Measurements from ENCODE around the gene SLC34A2. TPM values are rescaled to one million over a fixed set of nuclear protein-coding genes. Genes with fewer than 3 reads are reported as not detected.

The SLC34A2 gene
- total and polyA plus RNA-seq, 2 of the 8 experiments (the other 6 are each of a cell fraction or from before 2014, with no cell fraction given), result 2.2 to 2.9 TPM

- H3K79me1 ChIP-seq (ENCODE audit: low read depth, low read length), result no peaks in the 10 kb centered on the region
- TF ChIP-seq POLR2A (IDR thresholded peaks at IDR 0.05; ENCODE audit: control extremely low read depth in 1 of 2, low read depth in 2 of 2, low read length in 2 of 2), result no peak
- TF ChIP-seq POU5F1 (IDR thresholded peaks at IDR 0.05; ENCODE audit: low read depth, low read length), result no peak
- TF ChIP-seq ZNF274 (IDR thresholded peaks at IDR 0.05; ENCODE audit: borderline replicate concordance, extremely low read depth, low read length), result no peak
- TF ChIP-seq CTCF (IDR thresholded peaks at IDR 0.05; ENCODE audit: control extremely low read depth in 1 of 3, insufficient read depth in 1 of 3, low read depth in 1 of 3, low read length in 3 of 3), result no peak
Observed at GRCh38 chr4:25632135-25632534, 23.5 kb upstream of the SLC34A2 start.

More at GRCh38 chr4:25632135-25632534, 23.5 kb upstream of the SLC34A2 start:
- no peak for DNase-seq (ENCODE audit: low read depth in 1 of 2, low spot score in 2 of 2)
- no peak overlapping the region for H2BK20ac ChIP-seq (ENCODE audit: low read length)
- no peak overlapping the region for H2BK5ac ChIP-seq (ENCODE audit: low read depth, low read length)
- no peak overlapping the region for H3K4me3 ChIP-seq (ENCODE audit: extremely low read depth in 1 of 4, insufficient read depth in 2 of 4, low read depth in 3 of 4, low read length in 4 of 4)
- no peaks in the 10 kb centered on the region for H4K20me1 ChIP-seq (replicated peaks in 1 of 2; ENCODE audit: control insufficient read depth in 1 of 2, insufficient read depth in 2 of 2, low read length in 2 of 2)
- no peak overlapping the region for H3K27ac ChIP-seq (ENCODE audit: low read depth, low read length)
- H3K23ac ChIP-seq (ENCODE audit: insufficient read length), result no peak overlapping the region
- H3K36me3 ChIP-seq (ENCODE audit: control insufficient read depth in 2 of 4, insufficient read depth in 4 of 4, low read length in 3 of 4), result no peaks in the 10 kb centered on the region
- H4K5ac ChIP-seq (ENCODE audit: insufficient read length, low read depth, low read length), result no peak overlapping the region
- no peak overlapping the region for H2BK12ac ChIP-seq (ENCODE audit: low read depth, low read length)
- H3K27me3 ChIP-seq (replicated peaks in 1 of 4; ENCODE audit: control insufficient read depth in 3 of 4, extremely low read depth in 1 of 4, insufficient read depth in 3 of 4, low read length in 3 of 4), result no peaks in the 10 kb centered on the region
- H2AFZ ChIP-seq (ENCODE audit: low read length), result no peak overlapping the region
- H2BK15ac ChIP-seq (ENCODE audit: low read length), result no peak overlapping the region
- no peak overlapping the region for H3K56ac ChIP-seq (replicated peaks; ENCODE audit: insufficient read length, low read depth, low read length)
- no peak overlapping the region for H3K4ac ChIP-seq (replicated peaks; ENCODE audit: insufficient read length, low read depth, low read length)
- H2BK120ac ChIP-seq (replicated peaks; ENCODE audit: low read depth, low read length), result no peak overlapping the region
- H4K91ac ChIP-seq (replicated peaks; ENCODE audit: insufficient read length, low read length), result no peak overlapping the region
- no peak for FAIRE-seq
- H3K9ac ChIP-seq (replicated peaks in 1 of 4; ENCODE audit: extremely low read depth in 1 of 4, low read depth in 3 of 4, low read length in 3 of 4), result no peak overlapping the region
- CTCF ChIA-PET (ENCODE audit: partially characterized antibody), result interaction anchor here (0.6 to 1.6 kb wide), 3 partner anchors 11 to 219 kb away, joined by 3 to 5 read pairs (median 5); no protein-coding TSS in a partner anchor
- H3K4me1 ChIP-seq (replicated peaks in 1 of 4; ENCODE audit: control insufficient read depth in 3 of 4, insufficient read depth in 4 of 4, low read length in 3 of 4), result no peaks in the 10 kb centered on the region
- no peak overlapping the region for H4K8ac ChIP-seq (ENCODE audit: extremely low read depth, insufficient read depth, low read length)
- H3K4me2 ChIP-seq (ENCODE audit: insufficient read depth in 1 of 2, low read depth in 2 of 2, low read length in 2 of 2), result no peak overlapping the region
- H3K79me2 ChIP-seq (ENCODE audit: control insufficient read depth in 1 of 2, insufficient read depth in 2 of 2, low read length in 2 of 2), result no peaks in the 10 kb centered on the region
- POLR2A ChIA-PET (ENCODE audit: partially characterized antibody), result no interaction called here
- H3K18ac ChIP-seq (ENCODE audit: extremely low read depth, low read length), result no peak overlapping the region
- WGBS, 2 experiments (ENCODE audit: extremely low coverage in 1 of 2, insufficient coverage in 1 of 2, insufficient read length in 1 of 2, insufficient replicate concordance in 2 of 2, low coverage in 1 of 2, low lambda C conversion rate in 2 of 2, missing lambda C conversion rate in 1 of 2), result 80% methylated on average over 4 of the region's 4 CpGs; no CpG with 5 or more reads in 1 of the 2 experiments
- H3K23me2 ChIP-seq (ENCODE audit: low read depth, low read length), result no peaks in the 10 kb centered on the region
- H3K9me3 ChIP-seq (ENCODE audit: insufficient read depth in 2 of 2, low read depth in 1 of 2, low read length in 1 of 2), result no peaks in the 10 kb centered on the region
- no peak overlapping the region for H3K14ac ChIP-seq (ENCODE audit: insufficient read length)
- no peak overlapping the region for H2AK5ac ChIP-seq (ENCODE audit: low read depth, low read length)

Data from H1 (cell line).